ENCODE measurements around the gene SLC30A2. TPM values are rescaled to one million over a fixed set of nuclear protein-coding genes. Genes with fewer than 3 reads are reported as not detected.

The SLC30A2 gene
- total and polyA plus RNA-seq, 2 experiments from 2014 or later = 1.8 to 4.8 TPM

DNA sequence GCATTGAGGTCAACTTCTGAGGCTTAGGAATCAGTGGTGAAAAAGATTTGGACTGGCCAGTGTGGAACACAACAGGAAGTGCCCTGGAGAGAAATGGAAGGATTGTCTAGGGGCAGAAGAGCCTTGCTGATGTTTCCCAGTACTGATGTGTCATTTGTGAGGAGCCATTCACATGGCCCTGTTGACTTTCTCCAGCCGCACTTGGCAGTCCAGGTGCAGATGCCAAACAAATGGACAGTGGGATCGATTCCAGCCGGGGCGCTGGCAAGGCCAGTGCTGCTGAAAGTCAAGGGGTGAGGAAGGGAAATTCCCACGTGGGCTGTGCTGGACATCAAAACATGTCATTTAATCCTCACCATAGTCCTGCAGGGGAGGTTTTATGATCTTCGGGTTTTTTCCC lies 26.4 kb upstream of the SLC30A2 start:
- Histone ChIP-seq H3K27me3 (no peaks in the 10 kb centered on the region), H4K20me1 (ENCODE audit: insufficient read depth, poor library complexity, severe bottlenecking) (no peaks in the 10 kb centered on the region), H3K9me2 (replicated peaks; ENCODE audit: insufficient read depth) (no peaks in the 10 kb centered on the region), H3K36me3 (replicated peaks; ENCODE audit: insufficient read depth, low read depth) (no peaks in the 10 kb centered on the region), H2AFZ (no peak overlapping the region), H3K4me1 (ENCODE audit: insufficient read depth) (peaks cover 6% of the 10 kb centered on the region), H3K79me2 (no peaks in the 10 kb centered on the region), H3K27ac (no peak overlapping the region), H3K4me2 (no peak overlapping the region), H3K9me3 (ENCODE audit: low read depth) (no peaks in the 10 kb centered on the region), H3K4me3 (no peak overlapping the region)
- no peak for DNase-seq (ENCODE audit: low spot score)
- WGBS (ENCODE audit: low lambda C conversion rate, missing lambda C conversion rate) = 61% methylated on average over 6 of the region's 6 CpGs
- TF ChIP-seq EZH2phosphoT487 (IDR thresholded peaks at IDR 0.05; ENCODE audit: low read depth, severe bottlenecking, unreplicated experiment) (no peak), EZH2 (IDR thresholded peaks at IDR 0.05; ENCODE audit: borderline replicate concordance) (no peak)
- TF ChIP-seq, protein P1, sequence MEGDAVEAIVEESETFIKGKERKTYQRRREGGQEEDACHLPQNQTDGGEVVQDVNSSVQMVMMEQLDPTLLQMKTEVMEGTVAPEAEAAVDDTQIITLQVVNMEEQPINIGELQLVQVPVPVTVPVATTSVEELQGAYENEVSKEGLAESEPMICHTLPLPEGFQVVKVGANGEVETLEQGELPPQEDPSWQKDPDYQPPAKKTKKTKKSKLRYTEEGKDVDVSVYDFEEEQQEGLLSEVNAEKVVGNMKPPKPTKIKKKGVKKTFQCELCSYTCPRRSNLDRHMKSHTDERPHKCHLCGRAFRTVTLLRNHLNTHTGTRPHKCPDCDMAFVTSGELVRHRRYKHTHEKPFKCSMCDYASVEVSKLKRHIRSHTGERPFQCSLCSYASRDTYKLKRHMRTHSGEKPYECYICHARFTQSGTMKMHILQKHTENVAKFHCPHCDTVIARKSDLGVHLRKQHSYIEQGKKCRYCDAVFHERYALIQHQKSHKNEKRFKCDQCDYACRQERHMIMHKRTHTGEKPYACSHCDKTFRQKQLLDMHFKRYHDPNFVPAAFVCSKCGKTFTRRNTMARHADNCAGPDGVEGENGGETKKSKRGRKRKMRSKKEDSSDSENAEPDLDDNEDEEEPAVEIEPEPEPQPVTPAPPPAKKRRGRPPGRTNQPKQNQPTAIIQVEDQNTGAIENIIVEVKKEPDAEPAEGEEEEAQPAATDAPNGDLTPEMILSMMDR (IDR thresholded peaks at IDR 0.05; ENCODE audit: poor library complexity) = no peak

DNA sequence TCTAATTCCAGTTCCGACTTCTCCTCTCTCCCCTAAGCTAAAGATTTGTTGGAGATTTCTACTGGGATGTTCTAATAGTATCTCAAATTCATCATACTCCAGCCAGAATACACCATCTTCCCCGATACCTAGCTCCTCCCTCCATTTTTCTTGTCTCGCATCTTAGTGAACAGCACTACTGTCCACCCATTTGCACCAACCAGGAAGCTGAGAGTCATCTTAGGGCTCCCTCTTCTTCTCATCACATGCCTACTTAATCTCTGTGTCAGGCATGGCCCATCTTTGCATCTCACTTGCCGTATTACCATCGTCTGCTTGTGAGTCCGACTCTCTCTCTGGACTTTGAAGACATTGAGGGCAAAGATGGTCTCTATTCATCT lies 25.0 kb upstream of the SLC30A2 start:
- 91% methylated on average over 6 of the region's 6 CpGs for WGBS (ENCODE audit: low lambda C conversion rate, missing lambda C conversion rate)

DNA sequence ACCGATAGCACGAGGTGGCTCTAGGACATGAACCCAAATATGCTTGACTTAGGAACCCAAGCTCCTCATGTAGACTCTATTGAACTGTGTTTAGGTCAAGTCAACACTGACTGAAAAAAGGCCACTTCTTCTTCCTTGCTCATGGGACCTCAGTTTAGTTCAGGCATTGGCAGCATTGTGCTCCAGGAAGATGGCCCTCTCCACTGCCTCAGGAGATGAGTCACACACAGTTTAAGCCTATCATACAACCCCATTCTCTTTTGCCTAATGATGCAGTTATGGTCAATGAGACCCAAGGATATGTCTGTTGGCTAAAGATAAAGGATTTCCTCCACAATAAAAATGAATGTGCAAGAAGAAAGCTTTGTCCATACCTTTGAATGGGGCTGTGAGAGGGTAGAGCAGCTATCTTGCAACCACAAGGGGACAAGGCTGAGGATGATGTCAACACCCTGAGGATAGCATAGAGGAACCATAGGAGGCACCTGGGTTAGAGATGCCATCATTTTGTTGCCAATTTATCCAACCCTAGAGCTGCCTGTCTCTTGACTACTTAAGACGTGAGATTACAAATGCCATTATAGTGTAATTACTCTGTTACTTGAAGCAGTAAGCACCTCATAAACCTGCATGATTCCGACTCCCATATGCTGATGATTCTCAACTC lies 24.5 kb upstream of the SLC30A2 start:
- 85% methylated on average over 4 of the region's 4 CpGs for WGBS (ENCODE audit: low lambda C conversion rate, missing lambda C conversion rate)
- no peak overlapping the region for H3K4me2 ChIP-seq
- H4K20me1 ChIP-seq (ENCODE audit: insufficient read depth, poor library complexity, severe bottlenecking) = no peaks in the 10 kb centered on the region
- no peaks in the 10 kb centered on the region for H3K36me3 ChIP-seq (replicated peaks; ENCODE audit: insufficient read depth, low read depth)
- H2AFZ ChIP-seq = no peak overlapping the region
- H3K4me3 ChIP-seq = no peak overlapping the region
- DNase-seq (ENCODE audit: low spot score) = no peak
- H3K79me2 ChIP-seq = no peaks in the 10 kb centered on the region
- H3K4me1 ChIP-seq (ENCODE audit: insufficient read depth) = peaks cover 16% of the 10 kb centered on the region
- H3K27ac ChIP-seq = no peak overlapping the region
- no peaks in the 10 kb centered on the region for H3K27me3 ChIP-seq
- H3K9me2 ChIP-seq (replicated peaks; ENCODE audit: insufficient read depth) = no peaks in the 10 kb centered on the region
- TF ChIP-seq EZH2phosphoT487 (IDR thresholded peaks at IDR 0.05; ENCODE audit: low read depth, severe bottlenecking, unreplicated experiment) (no peak), EZH2 (IDR thresholded peaks at IDR 0.05; ENCODE audit: borderline replicate concordance) (no peak)
- TF ChIP-seq, protein P1 (IDR thresholded peaks at IDR 0.05; ENCODE audit: poor library complexity) = no peak
- no peaks in the 10 kb centered on the region for H3K9me3 ChIP-seq (ENCODE audit: low read depth)

More for the DNA sequence above, 25.0 kb upstream of the SLC30A2 start:
- H3K36me3 ChIP-seq (replicated peaks; ENCODE audit: insufficient read depth, low read depth) = no peaks in the 10 kb centered on the region
- H3K27me3 ChIP-seq = no peaks in the 10 kb centered on the region
- no peaks in the 10 kb centered on the region for H3K9me3 ChIP-seq (ENCODE audit: low read depth)
- no peak overlapping the region for H3K4me2 ChIP-seq
- peaks cover 16% of the 10 kb centered on the region for H3K4me1 ChIP-seq (ENCODE audit: insufficient read depth)
- no peaks in the 10 kb centered on the region for H4K20me1 ChIP-seq (ENCODE audit: insufficient read depth, poor library complexity, severe bottlenecking)
- no peak overlapping the region for H3K4me3 ChIP-seq
- H3K79me2 ChIP-seq = no peaks in the 10 kb centered on the region
- no peak overlapping the region for H3K27ac ChIP-seq
- no peak for TF ChIP-seq EZH2phosphoT487 (IDR thresholded peaks at IDR 0.05; ENCODE audit: low read depth, severe bottlenecking, unreplicated experiment)
- no peak for TF ChIP-seq EZH2 (IDR thresholded peaks at IDR 0.05; ENCODE audit: borderline replicate concordance)
- TF ChIP-seq, protein P1 (IDR thresholded peaks at IDR 0.05; ENCODE audit: poor library complexity) = no peak
- H2AFZ ChIP-seq = no peak overlapping the region
- no peak for DNase-seq (ENCODE audit: low spot score)
- no peaks in the 10 kb centered on the region for H3K9me2 ChIP-seq (replicated peaks; ENCODE audit: insufficient read depth)
